ENCODE data around the gene SGMS1. TPM values are rescaled to one million over a fixed set of nuclear protein-coding genes. Genes with fewer than 3 reads are reported as not detected.
A peak's percentile ranks its signal among the peaks of the same experiment; 100 is the strongest.

Gene SGMS1
- total and polyA plus RNA-seq, 5 experiments from 2014 or later = 8.3 to 34.9 (median 11.0) TPM

GRCh38 chr10:50531388-50532077 lies 92.2 kb downstream of the SGMS1 start:
- H3K4me1 Mint-ChIP-seq = peaks cover 13 to 35% (median 23%) of the 10 kb centered on the region in 4 donors
- H3K27ac Mint-ChIP-seq = peak overlapping the region in 2 of 10 donors; percentile 24 to 66
- POLR2A ChIA-PET = no interaction called here
- ATAC-seq = no peak
- H3K4me3 Mint-ChIP-seq = no peak overlapping the region
- no peaks in the 10 kb centered on the region for H3K9me3 Mint-ChIP-seq
- DNase-seq = no peak
- H3K27me3 Mint-ChIP-seq = no peaks in the 10 kb centered on the region
- peaks cover 0 to 7% (median 0%) of the 10 kb centered on the region in 3 donors for H3K36me3 Mint-ChIP-seq

- Mint-ChIP-seq H3K9me3 (no peaks in the 10 kb centered on the region), H3K4me1 (peaks cover 12 to 36% (median 29%) of the 10 kb centered on the region in 4 donors), H3K36me3 (peaks cover 0 to 13% (median 2%) of the 10 kb centered on the region in 3 donors), H3K27me3 (no peaks in the 10 kb centered on the region), H3K4me3 (no peak overlapping the region), H3K27ac (peak overlapping the region in 1 of 10 donors; percentile 21)
- POLR2A ChIA-PET = no interaction called here
- no peak for ATAC-seq
- DNase-seq = no peak
Observed at GRCh38 chr10:50529660-50530059, 94.1 kb downstream of the SGMS1 start.

GRCh38 chr10:50528206-50528605 lies 95.5 kb downstream of the SGMS1 start:
- Mint-ChIP-seq H3K4me3 (no peak overlapping the region), H3K4me1 (peaks cover 18 to 50% (median 40%) of the 10 kb centered on the region in 4 donors), H3K36me3 (peaks cover 0 to 16% (median 2%) of the 10 kb centered on the region in 3 donors), H3K27me3 (no peaks in the 10 kb centered on the region), H3K27ac (peak overlapping the region in 2 of 10 donors; percentile 27 to 55), H3K9me3 (no peaks in the 10 kb centered on the region)
- POLR2A ChIA-PET = no interaction called here
- DNase-seq (no peak), ATAC-seq (no peak)

- Mint-ChIP-seq H3K4me1 (peaks cover 22 to 55% (median 47%) of the 10 kb centered on the region in 4 donors), H3K27ac (peak overlapping the region in 5 of 10 donors; percentile 2 to 86 (median 70)), H3K27me3 (no peaks in the 10 kb centered on the region), H3K4me3 (peak overlapping the region in 1 of 10 donors; percentile 25), H3K36me3 (peaks cover 0 to 16% (median 2%) of the 10 kb centered on the region in 3 donors), H3K9me3 (no peaks in the 10 kb centered on the region)
- ATAC-seq (no peak), DNase-seq (peak in 2 of 10 donors; percentile 8 to 12)
- POLR2A ChIA-PET = no interaction called here
Observed at GRCh38 chr10:50527442-50528043, 96.2 kb downstream of the SGMS1 start.

- no peaks in the 10 kb centered on the region for H3K27me3 Mint-ChIP-seq
- no peak overlapping the region for H3K4me3 Mint-ChIP-seq
- ATAC-seq (no peak), DNase-seq (no peak)
- H3K36me3 Mint-ChIP-seq = peaks cover 0 to 16% (median 2%) of the 10 kb centered on the region in 3 donors
- H3K9me3 Mint-ChIP-seq = no peaks in the 10 kb centered on the region
- POLR2A ChIA-PET = no interaction called here
- H3K4me1 Mint-ChIP-seq = peaks cover 20 to 55% (median 50%) of the 10 kb centered on the region in 4 donors
- H3K27ac Mint-ChIP-seq = no peak overlapping the region
Observed at GRCh38 chr10:50526185-50526584, 97.6 kb downstream of the SGMS1 start.

GRCh38 chr10:50523357-50523756 lies 100.4 kb downstream of the SGMS1 start:
- peaks cover 0 to 33% (median 11%) of the 10 kb centered on the region in 3 donors for H3K36me3 Mint-ChIP-seq
- ATAC-seq = no peak
- peak overlapping the region in 7 of 10 donors; percentile 26 to 87 (median 75) for H3K27ac Mint-ChIP-seq
- POLR2A ChIA-PET = no interaction called here
- H3K4me3 Mint-ChIP-seq = peak overlapping the region in 3 of 10 donors; percentile 0 to 5 (median 2)
- no peak for DNase-seq
- no peaks in the 10 kb centered on the region for H3K9me3 Mint-ChIP-seq
- peaks cover 17 to 49% (median 46%) of the 10 kb centered on the region in 4 donors for H3K4me1 Mint-ChIP-seq
- no peaks in the 10 kb centered on the region for H3K27me3 Mint-ChIP-seq

- POLR2A ChIA-PET = no interaction called here
- peak overlapping the region in 9 of 10 donors; percentile 18 to 87 (median 74) for H3K27ac Mint-ChIP-seq
- DNase-seq (peak in 3 of 10 donors; percentile 8 to 41 (median 14)), ATAC-seq (no peak)
- H3K9me3 Mint-ChIP-seq = no peaks in the 10 kb centered on the region
- no peaks in the 10 kb centered on the region for H3K27me3 Mint-ChIP-seq
- peak overlapping the region in 5 of 10 donors; percentile 31 to 76 (median 66) for H3K4me3 Mint-ChIP-seq
- H3K36me3 Mint-ChIP-seq = peaks cover 0 to 36% (median 11%) of the 10 kb centered on the region in 3 donors
- peaks cover 14 to 47% (median 43%) of the 10 kb centered on the region in 4 donors for H3K4me1 Mint-ChIP-seq
Observed at GRCh38 chr10:50522908-50523307, 100.8 kb downstream of the SGMS1 start.

GRCh38 chr10:50520115-50520514 lies 103.6 kb downstream of the SGMS1 start:
- no peak overlapping the region for H3K4me3 Mint-ChIP-seq
- peaks cover 17 to 45% (median 38%) of the 10 kb centered on the region in 4 donors for H3K4me1 Mint-ChIP-seq
- H3K27me3 Mint-ChIP-seq = no peaks in the 10 kb centered on the region
- peaks cover 0 to 49% (median 11%) of the 10 kb centered on the region in 3 donors for H3K36me3 Mint-ChIP-seq
- no peaks in the 10 kb centered on the region for H3K9me3 Mint-ChIP-seq
- no peak for ATAC-seq
- POLR2A ChIA-PET = no interaction called here
- no peak for DNase-seq
- H3K27ac Mint-ChIP-seq = no peak overlapping the region

GRCh38 chr10:50517626-50518025 lies 106.1 kb downstream of the SGMS1 start:
- ATAC-seq (no peak), DNase-seq (no peak)
- POLR2A ChIA-PET = no interaction called here
- peaks cover 11 to 44% (median 35%) of the 10 kb centered on the region in 4 donors for H3K4me1 Mint-ChIP-seq
- no peaks in the 10 kb centered on the region for H3K27me3 Mint-ChIP-seq
- peak overlapping the region in 3 of 10 donors; percentile 3 to 30 (median 27) for H3K27ac Mint-ChIP-seq
- H3K36me3 Mint-ChIP-seq = peaks cover 0 to 46% (median 11%) of the 10 kb centered on the region in 3 donors
- H3K4me3 Mint-ChIP-seq = no peak overlapping the region
- H3K9me3 Mint-ChIP-seq = no peaks in the 10 kb centered on the region

GRCh38 chr10:50516171-50516570 lies 107.6 kb downstream of the SGMS1 start:
- Mint-ChIP-seq H3K4me1 (peaks cover 17 to 51% (median 43%) of the 10 kb centered on the region in 4 donors), H3K27ac (no peak overlapping the region), H3K36me3 (peaks cover 0 to 46% (median 11%) of the 10 kb centered on the region in 3 donors), H3K9me3 (no peaks in the 10 kb centered on the region), H3K27me3 (no peaks in the 10 kb centered on the region), H3K4me3 (no peak overlapping the region)
- ATAC-seq (no peak), DNase-seq (no peak)
- POLR2A ChIA-PET = no interaction called here

- H3K9me3 Mint-ChIP-seq = no peaks in the 10 kb centered on the region
- ATAC-seq (no peak), DNase-seq (no peak)
- peaks cover 0 to 45% (median 11%) of the 10 kb centered on the region in 3 donors for H3K36me3 Mint-ChIP-seq
- H3K27me3 Mint-ChIP-seq = no peaks in the 10 kb centered on the region
- POLR2A ChIA-PET = no interaction called here
- no peak overlapping the region for H3K4me3 Mint-ChIP-seq
- peaks cover 18 to 53% (median 48%) of the 10 kb centered on the region in 4 donors for H3K4me1 Mint-ChIP-seq
- peak overlapping the region in 4 of 10 donors; percentile 7 to 29 (median 27) for H3K27ac Mint-ChIP-seq
Observed at GRCh38 chr10:50515420-50515819, 108.3 kb downstream of the SGMS1 start.

- Mint-ChIP-seq H3K4me1 (peaks cover 18 to 53% (median 51%) of the 10 kb centered on the region in 4 donors), H3K27ac (peak overlapping the region in 6 of 10 donors; percentile 7 to 70 (median 40)), H3K9me3 (no peaks in the 10 kb centered on the region), H3K36me3 (peaks cover 0 to 43% (median 11%) of the 10 kb centered on the region in 3 donors), H3K27me3 (no peaks in the 10 kb centered on the region), H3K4me3 (no peak overlapping the region)
- POLR2A ChIA-PET = no interaction called here
- ATAC-seq = no peak
- no peak for DNase-seq
Observed at GRCh38 chr10:50514995-50515394, 108.8 kb downstream of the SGMS1 start.

GRCh38 chr10:50513956-50514355 lies 109.8 kb downstream of the SGMS1 start:
- POLR2A ChIA-PET = no interaction called here
- H3K4me3 Mint-ChIP-seq = peak overlapping the region in 1 of 10 donors; percentile 36

More at GRCh38 chr10:50513956-50514355, 109.8 kb downstream of the SGMS1 start:
- H3K27me3 Mint-ChIP-seq = no peaks in the 10 kb centered on the region
- peaks cover 0 to 33% (median 10%) of the 10 kb centered on the region in 3 donors for H3K36me3 Mint-ChIP-seq
- ATAC-seq (no peak), DNase-seq (no peak)
- H3K9me3 Mint-ChIP-seq = no peaks in the 10 kb centered on the region
- peak overlapping the region in 2 of 10 donors; percentile 54 to 72 for H3K27ac Mint-ChIP-seq
- H3K4me1 Mint-ChIP-seq = peaks cover 18 to 59% (median 54%) of the 10 kb centered on the region in 4 donors

Data from naive thymus-derived CD8-positive, alpha-beta T cell (primary cell).